K562 (cell line): ENCODE measurements around the gene ZNF35. TPM values are rescaled to one million over a fixed set of nuclear protein-coding genes. Genes with fewer than 3 reads are reported as not detected.
A peak's percentile ranks its signal among the peaks of the same experiment; 100 is the strongest.

Experiments
- CBX1 ChIP-seq: sonication (generic); IDR thresholded peaks from 2 replicates; pipeline ENCODE4 v1.6.1; 2016; ENCODE audit warnings: antibody characterized with exemption, low read depth, mild to moderate bottlenecking
- DMBX1 ChIP-seq: fragments of 250-450 bp; sonication (Bioruptor Pico); IDR thresholded peaks from 2 replicates; pipeline ENCODE4 v1.8.0; 2022; ENCODE audit warnings: inconsistent platforms, mild to moderate bottlenecking, moderate library complexity, borderline replicate concordance
- EZH2 ChIP-seq: IDR thresholded peaks from 2 replicates; pipeline ENCODE4 v1.6.1; 2012; ENCODE audit warnings: low read depth, mild to moderate bottlenecking, inconsistent platforms, low read length, borderline replicate concordance
- FOSL1 ChIP-seq: fragments of 200-800 bp; sonication (Bioruptor generic); conservative IDR thresholded peaks from 2 replicates; pipeline ENCODE4 v1.6.1; 2016; ENCODE audit warnings: missing genetic modification characterization, missing compliant biosample characterization
- HDGF ChIP-seq: fragments of 450-650 bp; IDR thresholded peaks from 2 replicates; pipeline ENCODE4 v1.6.1; 2016
- HIVEP1 ChIP-seq: fragments of 250-450 bp; sonication (Bioruptor Pico); IDR thresholded peaks from 2 replicates; pipeline ENCODE4 v1.4.0; 2020; ENCODE audit warnings: mild to moderate bottlenecking
- KLF6 ChIP-seq: fragments of 250-450 bp; sonication (Bioruptor Pico); IDR thresholded peaks from 2 replicates; pipeline ENCODE4 v1.4.0; 2020; ENCODE audit warnings: mild to moderate bottlenecking, moderate library complexity, borderline replicate concordance
- MECOM ChIP-seq: fragments of 250-450 bp; sonication (Bioruptor Pico); IDR thresholded peaks from 2 replicates; pipeline ENCODE4 v1.8.0; 2022; ENCODE audit warnings: inconsistent platforms
- PHB ChIP-seq: fragments of 250-450 bp; sonication (Bioruptor Pico); IDR thresholded peaks from 2 replicates; pipeline ENCODE4 v1.5.0; 2021
- RCOR1 ChIP-seq, 2 experiments: IDR thresholded peaks; 2 replicates each; pipeline ENCODE4 v1.6.1; 2012; ENCODE audit warnings: low read depth in 2 of 2, low read length in 2 of 2, borderline replicate concordance in 1 of 2, improper control_type of control experiment in 1 of 2
- SP2 ChIP-seq: IDR thresholded peaks from 2 replicates; pipeline ENCODE4 v1.6.1; 2011; ENCODE audit warnings: mild to moderate bottlenecking, low read depth, low read length, moderate library complexity; ENCODE audit not compliant: poor library complexity, severe bottlenecking; ENCODE audit errors: extremely low read depth
- SREBF2 ChIP-seq: sonication (generic); formaldehyde crosslinking; IDR thresholded peaks from 2 replicates; pipeline ENCODE4 v1.4.0; 2020; ENCODE audit warnings: mild to moderate bottlenecking, missing genetic modification reagents
- SRF ChIP-seq, 2 experiments: fragments of 250-450, 450-650 bp in 1 of 2; sonication (Bioruptor Pico) in 1 of 2; sonication (generic) in 1 of 2; formaldehyde crosslinking; IDR thresholded peaks; 2 replicates each; pipeline versions ENCODE4 v1.5.0 to v1.5.1; 2020 to 2022; ENCODE audit warnings: mild to moderate bottlenecking in 1 of 2, missing genetic modification reagents in 1 of 2
- TAF9B ChIP-seq: fragments of 450-650 bp; IDR thresholded peaks from 2 replicates; pipeline ENCODE4 v1.6.1; 2018; ENCODE audit warnings: mild to moderate bottlenecking; ENCODE audit not compliant: partially characterized antibody
- TEAD4 ChIP-seq, 2 experiments: sonication (generic) in 1 of 2; formaldehyde crosslinking in 1 of 2; IDR thresholded peaks; 2 replicates each; pipeline versions ENCODE4 v1.6.1 to v1.8.0; 2012 to 2022; ENCODE audit warnings: borderline replicate concordance in 1 of 2, inconsistent platforms in 1 of 2, low read length in 1 of 2, mild to moderate bottlenecking in 1 of 2, missing genetic modification reagents in 1 of 2
- ZBED1 ChIP-seq: IDR thresholded peaks from 2 replicates; pipeline ENCODE4 v1.6.1; 2014
- ZNF76 ChIP-seq: fragments of 250-450 bp; sonication (Bioruptor Pico); IDR thresholded peaks from 2 replicates; pipeline ENCODE4 v1.4.0; 2020; ENCODE audit warnings: mild to moderate bottlenecking, moderate library complexity, borderline replicate concordance
- polyA plus RNA-seq, 8 experiments: library from polyadenylated mRNA; depleted of rRNA in 4 of 8; stranded (reverse) in 5 of 8; unstranded in 3 of 8; fragments of >200 nt; fragmentation: Nextera tagmentation in 2 of 8; fragmentation: Illumina TruSeq in 1 of 8; extraction: Ambion mirVana in 2 of 8; extraction: Trizol in 1 of 8; gene quantifications; 2 replicates each; pipeline versions ENCODE4 v1.2.1 to v1.2.3, GENCODE V29; 2011 to 2014; ENCODE audit warnings: inconsistent platforms in 1 of 8, missing spikeins in 1 of 8
- total RNA-seq, 7 experiments: library from RNA; depleted of rRNA in 6 of 7; stranded (reverse); fragments of >200 nt in 6 of 7; fragmentation: Illumina TruSeq in 2 of 7; extraction: Trizol in 2 of 7; gene quantifications; 2 replicates each; pipeline versions ENCODE4 v1.2.1 to v1.2.3, GENCODE V29; 2011 to 2021; ENCODE audit warnings: low replicate concordance in 1 of 7
- TF ChIP-seq, protein P1 (sequence below): fragments of 250-450 bp; sonication (Bioruptor Pico); IDR thresholded peaks from 2 replicates; pipeline ENCODE4 v1.5.0; 2020; ENCODE audit warnings: mild to moderate bottlenecking
- TF ChIP-seq, protein P2 (sequence below): fragments of 250-450 bp; sonication (Bioruptor Pico); IDR thresholded peaks from 2 replicates; pipeline ENCODE4 v1.8.0; 2021; ENCODE audit warnings: borderline replicate concordance, mild to moderate bottlenecking, moderate library complexity; ENCODE audit not compliant: poor library complexity, severe bottlenecking
- TF ChIP-seq, protein P3 (sequence below): sonication (generic); formaldehyde crosslinking; IDR thresholded peaks from 2 replicates; pipeline ENCODE4 v1.8.1; 2022; ENCODE audit warnings: missing genetic modification reagents
- TF ChIP-seq, protein P4 (sequence below): sonication (generic); formaldehyde crosslinking; IDR thresholded peaks from 2 replicates; pipeline ENCODE4 v1.8.0; 2022; ENCODE audit warnings: mild to moderate bottlenecking, low read depth, missing genetic modification reagents
- TF ChIP-seq, protein P5 (sequence below): conservative IDR thresholded peaks from 2 replicates; pipeline ENCODE4 v1.6.1; 2011; ENCODE audit warnings: low read depth, mild to moderate bottlenecking, low read length; ENCODE audit not compliant: control insufficient read depth

ZNF35 gene
- total and polyA plus RNA-seq, 9 of the 15 experiments (the other 6 are each of a cell fraction or from before 2014, with no cell fraction given): 8.0 to 18.2 (median 14.8) TPM

DNA sequence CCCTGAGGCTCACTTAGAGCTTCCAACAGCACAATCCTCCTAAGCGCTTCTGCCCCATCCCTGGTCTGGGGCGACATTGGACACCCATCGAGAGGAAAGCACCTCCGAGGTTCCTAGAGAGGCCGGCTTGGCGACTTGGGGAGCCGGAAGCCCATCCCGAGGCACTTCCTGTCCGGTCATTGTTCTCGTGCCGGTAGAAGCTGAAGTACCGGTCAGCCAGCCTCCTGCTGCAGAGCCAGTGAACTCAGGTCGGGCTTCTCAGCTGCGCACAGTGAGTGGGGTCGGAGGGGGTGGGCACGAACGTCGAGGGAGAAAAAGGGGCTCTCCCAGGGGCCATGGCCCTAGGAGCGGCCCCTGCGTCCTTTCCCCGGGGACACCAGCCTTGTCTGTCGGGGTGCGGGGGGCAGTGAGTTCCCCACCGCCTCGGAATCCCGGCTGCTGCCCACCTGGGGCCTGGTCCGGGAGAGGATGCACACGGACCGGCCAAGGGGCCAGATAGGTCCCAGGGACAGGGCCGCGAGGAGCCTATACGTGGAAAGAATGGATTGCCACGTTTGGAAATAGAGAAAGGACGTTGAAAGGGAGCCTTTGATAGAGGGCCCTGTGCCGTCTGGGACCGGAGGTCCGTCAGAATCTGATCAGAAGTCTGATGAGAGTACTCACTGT is at the start of gene ZNF35 (continued):
- no peak for TF ChIP-seq FOSL1 (tag)
- TF ChIP-seq, protein P1, sequence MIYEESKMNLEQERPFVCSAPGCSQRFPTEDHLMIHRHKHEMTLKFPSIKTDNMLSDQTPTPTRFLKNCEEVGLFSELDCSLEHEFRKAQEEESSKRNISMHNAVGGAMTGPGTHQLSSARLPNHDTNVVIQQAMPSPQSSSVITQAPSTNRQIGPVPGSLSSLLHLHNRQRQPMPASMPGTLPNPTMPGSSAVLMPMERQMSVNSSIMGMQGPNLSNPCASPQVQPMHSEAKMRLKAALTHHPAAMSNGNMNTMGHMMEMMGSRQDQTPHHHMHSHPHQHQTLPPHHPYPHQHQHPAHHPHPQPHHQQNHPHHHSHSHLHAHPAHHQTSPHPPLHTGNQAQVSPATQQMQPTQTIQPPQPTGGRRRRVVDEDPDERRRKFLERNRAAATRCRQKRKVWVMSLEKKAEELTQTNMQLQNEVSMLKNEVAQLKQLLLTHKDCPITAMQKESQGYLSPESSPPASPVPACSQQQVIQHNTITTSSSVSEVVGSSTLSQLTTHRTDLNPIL: no peak
- TF ChIP-seq, protein P2, sequence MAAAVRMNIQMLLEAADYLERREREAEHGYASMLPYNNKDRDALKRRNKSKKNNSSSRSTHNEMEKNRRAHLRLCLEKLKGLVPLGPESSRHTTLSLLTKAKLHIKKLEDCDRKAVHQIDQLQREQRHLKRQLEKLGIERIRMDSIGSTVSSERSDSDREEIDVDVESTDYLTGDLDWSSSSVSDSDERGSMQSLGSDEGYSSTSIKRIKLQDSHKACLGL: no peak
- 0 out of 2 replicates have a peak, but pooled peaks have one; percentile 41 for TF ChIP-seq SREBF2 (CRISPR knock-in tag)
- TF ChIP-seq, protein P3, sequence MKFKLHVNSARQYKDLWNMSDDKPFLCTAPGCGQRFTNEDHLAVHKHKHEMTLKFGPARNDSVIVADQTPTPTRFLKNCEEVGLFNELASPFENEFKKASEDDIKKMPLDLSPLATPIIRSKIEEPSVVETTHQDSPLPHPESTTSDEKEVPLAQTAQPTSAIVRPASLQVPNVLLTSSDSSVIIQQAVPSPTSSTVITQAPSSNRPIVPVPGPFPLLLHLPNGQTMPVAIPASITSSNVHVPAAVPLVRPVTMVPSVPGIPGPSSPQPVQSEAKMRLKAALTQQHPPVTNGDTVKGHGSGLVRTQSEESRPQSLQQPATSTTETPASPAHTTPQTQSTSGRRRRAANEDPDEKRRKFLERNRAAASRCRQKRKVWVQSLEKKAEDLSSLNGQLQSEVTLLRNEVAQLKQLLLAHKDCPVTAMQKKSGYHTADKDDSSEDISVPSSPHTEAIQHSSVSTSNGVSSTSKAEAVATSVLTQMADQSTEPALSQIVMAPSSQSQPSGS (CRISPR knock-in tag): no peak
- TF ChIP-seq, protein P4, sequence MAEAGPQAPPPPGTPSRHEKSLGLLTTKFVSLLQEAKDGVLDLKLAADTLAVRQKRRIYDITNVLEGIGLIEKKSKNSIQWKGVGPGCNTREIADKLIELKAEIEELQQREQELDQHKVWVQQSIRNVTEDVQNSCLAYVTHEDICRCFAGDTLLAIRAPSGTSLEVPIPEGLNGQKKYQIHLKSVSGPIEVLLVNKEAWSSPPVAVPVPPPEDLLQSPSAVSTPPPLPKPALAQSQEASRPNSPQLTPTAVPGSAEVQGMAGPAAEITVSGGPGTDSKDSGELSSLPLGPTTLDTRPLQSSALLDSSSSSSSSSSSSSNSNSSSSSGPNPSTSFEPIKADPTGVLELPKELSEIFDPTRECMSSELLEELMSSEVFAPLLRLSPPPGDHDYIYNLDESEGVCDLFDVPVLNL (CRISPR knock-in tag): 0 out of 2 replicates have a peak, but pooled peaks have one; percentile 44
- no peak for TF ChIP-seq EZH2
- TF ChIP-seq HIVEP1 (CRISPR knock-in tag): no peak
- no peak; the same call in 1 of the 2 replicates for TF ChIP-seq TEAD4 (IDR thresholded peaks at IDR 0.05; ENCODE audit: low read length)
- no peak for TF ChIP-seq TEAD4 (CRISPR knock-in tag; IDR thresholded peaks at IDR 0.05; ENCODE audit: borderline replicate concordance)
- TF ChIP-seq MECOM (CRISPR knock-in tag): no peak
- no peak for TF ChIP-seq DMBX1 (CRISPR knock-in tag)
- TF ChIP-seq PHB: peak; percentile 59; the same call in 1 of the 2 replicates
- TF ChIP-seq, protein P5, sequence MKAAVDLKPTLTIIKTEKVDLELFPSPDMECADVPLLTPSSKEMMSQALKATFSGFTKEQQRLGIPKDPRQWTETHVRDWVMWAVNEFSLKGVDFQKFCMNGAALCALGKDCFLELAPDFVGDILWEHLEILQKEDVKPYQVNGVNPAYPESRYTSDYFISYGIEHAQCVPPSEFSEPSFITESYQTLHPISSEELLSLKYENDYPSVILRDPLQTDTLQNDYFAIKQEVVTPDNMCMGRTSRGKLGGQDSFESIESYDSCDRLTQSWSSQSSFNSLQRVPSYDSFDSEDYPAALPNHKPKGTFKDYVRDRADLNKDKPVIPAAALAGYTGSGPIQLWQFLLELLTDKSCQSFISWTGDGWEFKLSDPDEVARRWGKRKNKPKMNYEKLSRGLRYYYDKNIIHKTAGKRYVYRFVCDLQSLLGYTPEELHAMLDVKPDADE: peak; percentile 90
- TF ChIP-seq CBX1: peak; percentile 79; the same call in 1 of the 2 replicates
- TF ChIP-seq HDGF: no peak
- no peak for TF ChIP-seq ZNF76 (CRISPR knock-in tag)
- no peak; a peak in 1 of 4 replicates for TF ChIP-seq SRF (CRISPR knock-in tag; IDR thresholded peaks at IDR 0.05)
- peak; percentile 82 for TF ChIP-seq TAF9B
- TF ChIP-seq KLF6 (CRISPR knock-in tag): no peak
- no peak for TF ChIP-seq ZBED1
- TF ChIP-seq SP2: peak; percentile 98
- TF ChIP-seq RCOR1 (IDR thresholded peaks at IDR 0.05; ENCODE audit: borderline replicate concordance in 1 of 2, low read depth in 2 of 2, low read length in 2 of 2): peak in 1 of 2 experiments; percentile 47; a peak in 1 of 4 replicates
